Measurements from ENCODE around the gene RGS6. TPM values are rescaled to one million over a fixed set of nuclear protein-coding genes. Genes with fewer than 3 reads are reported as not detected.
A peak's percentile ranks its signal among the peaks of the same experiment; 100 is the strongest.

RGS6 gene
- total and polyA plus RNA-seq, 8 donors: 0.06 to 0.47 (median 0.20) TPM; not detected in 1

DNA sequence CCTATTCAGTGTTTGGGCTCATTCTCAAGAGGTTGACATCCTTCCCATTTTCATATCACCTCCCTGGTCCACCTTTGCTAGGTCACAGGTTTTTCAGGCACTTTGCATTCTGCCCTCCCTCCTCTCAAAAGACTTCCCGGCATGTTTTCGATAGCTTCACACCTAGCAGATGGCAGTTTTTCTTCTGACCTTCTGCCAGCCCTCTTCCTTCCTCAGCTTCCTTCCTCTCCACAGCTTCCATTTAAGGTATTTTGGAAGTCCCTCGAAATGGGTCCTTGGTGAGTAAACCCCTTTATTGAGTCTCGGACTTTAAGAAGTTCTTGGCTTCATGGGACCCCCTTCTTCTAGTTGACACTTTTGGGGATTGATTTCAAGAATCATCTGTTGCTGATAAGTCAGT lies 358.0 kb downstream of the RGS6 start:
- no peak overlapping the region for H3K27ac ChIP-seq
- 38 to 56% methylated on average over 4 of the region's 4 CpGs for WGBS, 2 donors
- TF ChIP-seq, protein P1, sequence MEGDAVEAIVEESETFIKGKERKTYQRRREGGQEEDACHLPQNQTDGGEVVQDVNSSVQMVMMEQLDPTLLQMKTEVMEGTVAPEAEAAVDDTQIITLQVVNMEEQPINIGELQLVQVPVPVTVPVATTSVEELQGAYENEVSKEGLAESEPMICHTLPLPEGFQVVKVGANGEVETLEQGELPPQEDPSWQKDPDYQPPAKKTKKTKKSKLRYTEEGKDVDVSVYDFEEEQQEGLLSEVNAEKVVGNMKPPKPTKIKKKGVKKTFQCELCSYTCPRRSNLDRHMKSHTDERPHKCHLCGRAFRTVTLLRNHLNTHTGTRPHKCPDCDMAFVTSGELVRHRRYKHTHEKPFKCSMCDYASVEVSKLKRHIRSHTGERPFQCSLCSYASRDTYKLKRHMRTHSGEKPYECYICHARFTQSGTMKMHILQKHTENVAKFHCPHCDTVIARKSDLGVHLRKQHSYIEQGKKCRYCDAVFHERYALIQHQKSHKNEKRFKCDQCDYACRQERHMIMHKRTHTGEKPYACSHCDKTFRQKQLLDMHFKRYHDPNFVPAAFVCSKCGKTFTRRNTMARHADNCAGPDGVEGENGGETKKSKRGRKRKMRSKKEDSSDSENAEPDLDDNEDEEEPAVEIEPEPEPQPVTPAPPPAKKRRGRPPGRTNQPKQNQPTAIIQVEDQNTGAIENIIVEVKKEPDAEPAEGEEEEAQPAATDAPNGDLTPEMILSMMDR (IDR thresholded peaks at IDR 0.05): no peak
- no peaks in the 10 kb centered on the region for H3K27me3 ChIP-seq
- no peaks in the 10 kb centered on the region for H3K36me3 ChIP-seq
- ATAC-seq: no peak
- no peaks in the 10 kb centered on the region for H3K4me1 ChIP-seq
- DNase-seq: no peak
- no peaks in the 10 kb centered on the region for H3K9me3 ChIP-seq
- no peak overlapping the region for H3K4me3 ChIP-seq
- intact Hi-C loops (cut with DNase I): loop anchor here in 1 of 3 donors (10.0 kb wide), 1 partner anchor 265 kb away; no protein-coding TSS in a partner anchor
- FAIRE-seq: no peak

DNA sequence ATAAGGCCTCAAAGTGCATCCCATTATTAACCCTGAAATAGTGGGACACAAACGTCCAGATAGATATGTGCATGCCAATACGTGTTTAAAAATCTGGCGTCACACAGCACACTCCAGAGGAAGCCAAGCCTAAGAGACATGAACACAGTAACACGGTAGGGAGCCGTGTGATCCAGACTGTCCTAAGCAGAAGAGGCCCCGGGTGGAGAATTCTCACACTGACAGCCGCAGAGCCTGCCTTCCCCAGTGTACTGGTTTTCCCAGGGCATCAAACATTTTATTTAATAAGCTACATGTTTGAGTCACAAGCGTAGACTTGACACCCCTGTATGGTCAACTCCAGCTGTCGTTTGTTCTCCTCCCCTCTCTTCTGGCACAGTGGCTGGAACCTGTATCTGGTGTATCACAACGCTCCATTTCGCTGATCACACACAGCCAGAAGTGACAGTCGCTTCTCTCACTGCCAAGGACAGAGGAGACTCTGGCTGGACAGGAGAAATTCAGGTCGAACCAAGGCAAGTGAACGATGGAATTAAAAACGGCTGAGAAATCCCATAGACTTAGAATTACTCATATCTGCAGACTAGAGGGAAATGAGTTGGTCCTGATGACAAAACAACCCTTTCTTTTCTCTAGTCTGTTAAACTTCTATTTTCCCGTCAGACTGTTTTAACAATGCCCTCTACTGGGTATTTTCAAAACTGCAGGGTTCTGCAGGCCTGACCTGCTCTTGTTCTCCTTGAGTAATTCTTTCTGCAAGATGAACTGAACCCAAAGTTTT lies 359.9 kb downstream of the RGS6 start:
- no peak overlapping the region for H3K27ac ChIP-seq
- DNase-seq: peak in 2 of 6 donors; percentile 5 to 17
- H3K36me3 ChIP-seq: no peaks in the 10 kb centered on the region
- no peak for FAIRE-seq
- H3K27me3 ChIP-seq: no peaks in the 10 kb centered on the region
- 36 to 42% methylated on average over 16 of the region's 16 CpGs for WGBS, 2 donors
- intact Hi-C loops (cut with DNase I): loop anchor here in 1 of 3 donors (10.0 kb wide), 1 partner anchor 267 kb away; no protein-coding TSS in a partner anchor
- TF ChIP-seq, protein P1 (IDR thresholded peaks at IDR 0.05): peak; percentile 37 to 74 (median 53)
- H3K4me3 ChIP-seq: no peak overlapping the region
- no peaks in the 10 kb centered on the region for H3K4me1 ChIP-seq
- ATAC-seq: peak in 3 of 4 donors; percentile 73 to 80 (median 75)
- H3K9me3 ChIP-seq: no peaks in the 10 kb centered on the region

DNA sequence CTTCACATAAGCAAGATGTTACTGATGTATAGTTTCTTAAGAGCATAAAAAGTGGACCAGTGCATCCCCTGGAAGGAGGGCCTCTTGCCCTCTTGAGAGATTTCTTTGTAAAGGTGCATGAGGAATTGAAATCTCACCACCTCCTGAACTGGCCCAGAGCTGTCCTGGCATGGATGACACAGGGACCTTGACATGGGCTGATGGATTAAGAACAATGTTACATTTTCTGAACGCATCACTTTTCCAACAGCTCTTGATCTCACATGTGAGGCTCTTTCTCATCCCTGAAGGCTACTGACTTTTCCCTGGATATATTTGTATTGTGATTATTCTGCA lies 360.4 kb downstream of the RGS6 start:
- intact Hi-C loops (cut with DNase I): loop anchor here in 1 of 3 donors (10.0 kb wide), 1 partner anchor 268 kb away; no protein-coding TSS in a partner anchor
- TF ChIP-seq, protein P1 (IDR thresholded peaks at IDR 0.05): no peak

DNA sequence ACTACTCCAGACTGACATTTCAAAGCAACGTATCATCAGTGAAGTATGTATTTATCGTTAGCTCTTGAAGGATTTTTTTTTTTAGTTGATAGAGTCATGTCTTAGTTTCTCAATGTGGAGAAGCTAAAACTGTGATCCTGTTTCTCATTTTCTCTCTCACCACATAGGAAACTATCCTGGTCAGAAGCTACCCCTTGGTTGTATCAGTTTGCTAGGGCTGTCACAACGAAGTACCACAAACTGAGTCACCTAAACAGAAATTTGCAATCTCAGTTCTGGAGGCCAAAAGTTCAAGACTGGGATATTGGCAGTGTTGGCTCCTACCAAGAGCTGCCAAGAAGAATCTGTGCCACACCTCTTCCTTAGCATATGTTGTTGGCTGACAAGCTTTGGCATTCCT lies 369.1 kb downstream of the RGS6 start:
- no peaks in the 10 kb centered on the region for H3K4me1 ChIP-seq
- no peak overlapping the region for H3K4me3 ChIP-seq
- FAIRE-seq (no peak), DNase-seq (no peak), ATAC-seq (no peak)
- intact Hi-C loops (cut with DNase I): no loop called here
- H3K36me3 ChIP-seq: no peaks in the 10 kb centered on the region
- H3K27ac ChIP-seq: no peak overlapping the region
- 51 to 58% methylated on average over 3 of the region's 3 CpGs for WGBS, 2 donors
- peaks cover 0 to 9% (median 0%) of the 10 kb centered on the region in 4 donors for H3K27me3 ChIP-seq
- H3K9me3 ChIP-seq: no peaks in the 10 kb centered on the region
- TF ChIP-seq, protein P1 (IDR thresholded peaks at IDR 0.05): no peak

More for the DNA sequence above, 360.4 kb downstream of the RGS6 start:
- H3K27me3 ChIP-seq: no peaks in the 10 kb centered on the region
- no peak overlapping the region for H3K4me3 ChIP-seq
- no peak for ATAC-seq
- no peaks in the 10 kb centered on the region for H3K36me3 ChIP-seq
- H3K4me1 ChIP-seq: no peaks in the 10 kb centered on the region
- no peak for DNase-seq
- H3K9me3 ChIP-seq: no peaks in the 10 kb centered on the region
- no peak overlapping the region for H3K27ac ChIP-seq
- no peak for FAIRE-seq
- 23% methylated on average over 1 of the region's 1 CpG for WGBS, 2 donors

DNA sequence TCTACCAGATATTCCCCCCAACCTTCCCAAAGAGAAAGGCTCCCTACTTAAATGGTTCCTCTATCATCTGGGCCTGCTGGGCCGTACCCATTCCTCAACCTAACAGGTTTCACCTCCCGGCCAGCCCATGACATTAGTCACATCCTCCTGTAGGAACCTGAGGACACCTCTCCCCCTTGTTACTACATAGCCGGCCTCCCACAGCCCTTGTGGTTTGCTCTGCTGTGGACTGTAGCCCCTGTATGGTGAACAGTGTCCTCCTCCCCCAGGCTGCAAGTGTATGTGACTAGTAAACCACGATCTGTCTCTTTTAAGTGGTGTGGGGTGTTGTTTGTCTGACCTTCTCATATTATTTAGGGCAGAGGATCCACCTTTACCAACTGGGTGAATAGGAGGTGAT lies 371.7 kb downstream of the RGS6 start:
- FAIRE-seq: no peak
- H3K4me1 ChIP-seq: no peaks in the 10 kb centered on the region

More for the DNA sequence above, 371.7 kb downstream of the RGS6 start:
- TF ChIP-seq, protein P1 (IDR thresholded peaks at IDR 0.05): no peak
- ATAC-seq (no peak), DNase-seq (no peak)
- 56 to 76% methylated on average over 4 of the region's 4 CpGs for WGBS, 2 donors
- Histone ChIP-seq H3K4me3 (no peak overlapping the region), H3K27ac (no peak overlapping the region), H3K36me3 (no peaks in the 10 kb centered on the region), H3K27me3 (peaks cover 0 to 9% (median 0%) of the 10 kb centered on the region in 4 donors), H3K9me3 (no peaks in the 10 kb centered on the region)
- intact Hi-C loops (cut with DNase I): no loop called here

Data from pancreas (tissue), 10 donors.